Measurements from ENCODE around the gene DVL1.

DVL1 gene

DNA sequence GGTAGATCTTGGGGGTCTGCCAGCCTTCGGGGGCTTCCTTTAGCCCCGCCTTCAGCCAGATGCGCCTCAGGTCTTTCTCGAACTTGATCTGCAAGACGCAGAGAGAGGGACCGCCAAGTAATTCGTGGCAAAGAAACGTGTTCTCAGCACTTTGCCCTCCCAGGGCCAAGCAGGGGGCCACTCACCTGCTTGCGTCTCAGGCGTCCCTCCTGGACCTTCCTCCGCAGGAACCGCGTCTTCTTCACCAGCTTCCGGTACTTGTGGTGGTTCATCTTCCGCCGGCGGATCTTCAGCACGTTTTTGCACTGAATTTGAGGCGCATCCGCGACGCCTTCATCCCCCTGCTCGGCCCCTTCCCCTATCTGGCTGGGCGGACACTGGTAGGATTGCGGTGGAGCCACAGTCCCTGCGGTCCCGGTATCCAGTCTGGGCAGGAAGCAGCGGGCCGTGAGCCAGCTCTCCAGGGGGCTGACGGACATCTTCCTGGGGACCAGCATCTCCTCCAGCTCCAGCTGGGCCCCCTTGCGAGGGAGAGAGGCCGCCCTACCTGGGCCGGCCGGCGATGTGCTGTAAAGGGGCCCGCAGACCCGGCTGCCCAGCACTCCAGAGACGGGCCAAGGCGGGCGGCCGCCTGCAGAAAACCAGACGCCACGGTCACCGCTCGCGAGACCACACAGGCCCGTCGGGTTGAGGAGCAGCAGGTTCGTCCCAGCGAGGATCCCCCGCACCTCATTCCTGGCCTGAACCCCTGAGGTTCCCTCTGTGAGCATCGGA is 24.8 kb upstream of the DVL1 start:
- Histone ChIP-seq H3K4me3 (ENCODE audit: insufficient read depth in 1 of 2, low read depth in 1 of 2, low read length in 2 of 2) (peak overlapping the region; percentile 92 to 93), H3K27ac (ENCODE audit: low read length, poor library complexity, severe bottlenecking) (peak overlapping the region; percentile 22), H2BK5ac (ENCODE audit: low read depth, low read length, poor library complexity, severe bottlenecking) (no peak overlapping the region), H3K9me3 (ENCODE audit: control insufficient read depth, low read length) (no peaks in the 10 kb centered on the region), H3K23ac (ENCODE audit: low read length in 2 of 2) (peak overlapping the region in 1 of 2 experiments; percentile 43), H3K79me1 (replicated peaks; ENCODE audit: low read length, poor library complexity, severe bottlenecking) (peaks cover 18% of the 10 kb centered on the region), H4K91ac (ENCODE audit: low read length) (peak overlapping the region; percentile 93), H3K4me2 (ENCODE audit: low read length, poor library complexity, severe bottlenecking) (peak overlapping the region; percentile 92), H3K14ac (ENCODE audit: low read length in 2 of 2) (peak overlapping the region in 1 of 2 experiments; percentile 88), H2AK5ac (ENCODE audit: low read length, severe bottlenecking) (no peak overlapping the region), H3K4me1 (ENCODE audit: control insufficient read depth, insufficient read depth, low read depth, low read length) (peaks cover 35% of the 10 kb centered on the region), H2BK120ac (ENCODE audit: low read depth, low read length) (no peak overlapping the region), H3K4ac (ENCODE audit: low read depth in 1 of 2, low read length in 2 of 2) (peak overlapping the region; percentile 69 to 91), H3K9ac (ENCODE audit: low read length) (peak overlapping the region; percentile 94), H4K8ac (ENCODE audit: low read length) (peak overlapping the region; percentile 32), H2BK12ac (ENCODE audit: low read length in 2 of 2) (peak overlapping the region; percentile 30 to 40), H3K18ac (ENCODE audit: low read depth in 1 of 2, low read length in 2 of 2) (peak overlapping the region in 1 of 2 experiments; percentile 96), H3K27me3 (ENCODE audit: control insufficient read depth in 1 of 2, insufficient read depth in 1 of 2, low read length in 2 of 2) (no peaks in the 10 kb centered on the region), H2AFZ (ENCODE audit: low read depth, low read length) (no peak overlapping the region), H2BK15ac (ENCODE audit: low read depth, poor library complexity, severe bottlenecking) (no peak overlapping the region), H3K36me3 (ENCODE audit: control insufficient read depth in 1 of 2, insufficient read depth in 2 of 2, low read depth in 1 of 2, low read length in 2 of 2) (peaks cover 11 to 44% of the 10 kb centered on the region in 2 experiments)
- DNase-seq = no peak
- 81% methylated on average over 46 of the region's 52 CpGs for WGBS

DNA sequence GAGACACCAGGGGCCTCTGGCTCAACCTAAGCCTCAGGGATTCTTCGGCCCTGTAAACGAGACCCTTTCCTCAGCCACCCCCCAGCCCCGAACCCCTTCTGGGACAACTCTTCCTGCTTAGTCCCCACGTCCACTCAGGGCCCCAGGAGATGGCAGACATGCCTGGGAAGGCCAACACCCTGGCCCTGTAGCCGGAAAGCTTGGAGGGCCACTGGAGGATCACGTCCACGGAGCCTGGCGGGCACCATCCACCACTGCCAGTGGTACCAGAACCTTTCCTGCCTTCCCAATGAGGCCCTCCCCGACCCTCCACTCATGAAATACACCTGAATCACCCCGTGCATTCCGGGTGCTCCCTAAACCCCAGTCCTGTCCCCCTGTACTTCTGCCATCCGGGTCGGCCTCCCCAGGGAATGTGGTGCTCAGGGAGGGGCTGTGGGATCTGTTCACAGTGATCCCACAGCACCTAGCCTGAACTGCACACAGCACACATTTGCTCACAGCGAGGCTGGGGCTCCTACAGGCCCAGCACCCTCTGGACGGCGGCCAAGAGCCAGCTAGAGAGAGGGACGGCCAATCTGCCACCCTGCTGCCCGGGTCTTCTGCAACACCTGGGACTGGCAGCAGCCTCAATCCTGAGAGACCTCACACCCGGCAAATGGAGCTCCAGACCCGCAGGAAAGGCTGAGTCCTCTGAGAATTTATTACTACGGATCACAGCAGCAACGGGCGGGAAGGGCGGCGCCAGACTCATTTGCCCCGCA is 24.0 kb upstream of the DVL1 start:
- H3K9me3 ChIP-seq (ENCODE audit: control insufficient read depth, low read length) = no peaks in the 10 kb centered on the region
- H2BK12ac ChIP-seq (ENCODE audit: low read length in 2 of 2) = no peak overlapping the region
- 97% methylated on average over 25 of the region's 26 CpGs for whole genome bisulfite sequencing
- H3K4me3 ChIP-seq (ENCODE audit: insufficient read depth in 1 of 2, low read depth in 1 of 2, low read length in 2 of 2) = peak overlapping the region in 1 of 2 experiments; percentile 93
- peaks cover 35% of the 10 kb centered on the region for H3K4me1 ChIP-seq (ENCODE audit: control insufficient read depth, insufficient read depth, low read depth, low read length)
- peak overlapping the region; percentile 9 for H3K4me2 ChIP-seq (ENCODE audit: low read length, poor library complexity, severe bottlenecking)
- no peak overlapping the region for H3K18ac ChIP-seq (ENCODE audit: low read depth in 1 of 2, low read length in 2 of 2)
- H2BK15ac ChIP-seq (ENCODE audit: low read depth, poor library complexity, severe bottlenecking) = no peak overlapping the region
- H2AFZ ChIP-seq (ENCODE audit: low read depth, low read length) = no peak overlapping the region
- no peak overlapping the region for H3K27ac ChIP-seq (ENCODE audit: low read length, poor library complexity, severe bottlenecking)
- H4K8ac ChIP-seq (ENCODE audit: low read length) = no peak overlapping the region
- no peak overlapping the region for H2AK5ac ChIP-seq (ENCODE audit: low read length, severe bottlenecking)
- H2BK5ac ChIP-seq (ENCODE audit: low read depth, low read length, poor library complexity, severe bottlenecking) = no peak overlapping the region
- DNase-seq = no peak
- H3K27me3 ChIP-seq (ENCODE audit: control insufficient read depth in 1 of 2, insufficient read depth in 1 of 2, low read length in 2 of 2) = no peaks in the 10 kb centered on the region
- no peak overlapping the region for H2BK120ac ChIP-seq (ENCODE audit: low read depth, low read length)
- no peak overlapping the region for H3K4ac ChIP-seq (ENCODE audit: low read depth in 1 of 2, low read length in 2 of 2)
- peaks cover 11 to 44% of the 10 kb centered on the region in 2 experiments for H3K36me3 ChIP-seq (ENCODE audit: control insufficient read depth in 1 of 2, insufficient read depth in 2 of 2, low read depth in 1 of 2, low read length in 2 of 2)
- peak overlapping the region; percentile 94 for H3K9ac ChIP-seq (ENCODE audit: low read length)
- peaks cover 18% of the 10 kb centered on the region for H3K79me1 ChIP-seq (replicated peaks; ENCODE audit: low read length, poor library complexity, severe bottlenecking)
- H3K14ac ChIP-seq (ENCODE audit: low read length in 2 of 2) = no peak overlapping the region
- no peak overlapping the region for H4K91ac ChIP-seq (ENCODE audit: low read length)
- no peak overlapping the region for H3K23ac ChIP-seq (ENCODE audit: low read length in 2 of 2)

- Histone ChIP-seq H4K8ac (ENCODE audit: low read length) (peak overlapping the region; percentile 56), H2BK12ac (ENCODE audit: low read length in 2 of 2) (no peak overlapping the region), H3K9me3 (ENCODE audit: control insufficient read depth, low read length) (no peaks in the 10 kb centered on the region), H3K27ac (ENCODE audit: low read length, poor library complexity, severe bottlenecking) (peak overlapping the region; percentile 27), H3K4me3 (ENCODE audit: insufficient read depth in 1 of 2, low read depth in 1 of 2, low read length in 2 of 2) (peak overlapping the region in 1 of 2 experiments; percentile 42), H3K27me3 (ENCODE audit: control insufficient read depth in 1 of 2, insufficient read depth in 1 of 2, low read length in 2 of 2) (no peaks in the 10 kb centered on the region), H3K4me2 (ENCODE audit: low read length, poor library complexity, severe bottlenecking) (peak overlapping the region; percentile 45), H3K36me3 (ENCODE audit: control insufficient read depth in 1 of 2, insufficient read depth in 2 of 2, low read depth in 1 of 2, low read length in 2 of 2) (peaks cover 11 to 40% of the 10 kb centered on the region in 2 experiments), H2BK120ac (ENCODE audit: low read depth, low read length) (no peak overlapping the region), H3K4me1 (ENCODE audit: control insufficient read depth, insufficient read depth, low read depth, low read length) (peaks cover 35% of the 10 kb centered on the region), H3K14ac (ENCODE audit: low read length in 2 of 2) (no peak overlapping the region), H2AFZ (ENCODE audit: low read depth, low read length) (no peak overlapping the region), H3K23ac (ENCODE audit: low read length in 2 of 2) (no peak overlapping the region), H3K79me1 (replicated peaks; ENCODE audit: low read length, poor library complexity, severe bottlenecking) (peaks cover 16% of the 10 kb centered on the region), H2BK5ac (ENCODE audit: low read depth, low read length, poor library complexity, severe bottlenecking) (no peak overlapping the region), H3K4ac (ENCODE audit: low read depth in 1 of 2, low read length in 2 of 2) (peak overlapping the region in 1 of 2 experiments; percentile 25), H3K9ac (ENCODE audit: low read length) (peak overlapping the region; percentile 55), H2AK5ac (ENCODE audit: low read length, severe bottlenecking) (peak overlapping the region; percentile 33), H3K18ac (ENCODE audit: low read depth in 1 of 2, low read length in 2 of 2) (no peak overlapping the region), H4K91ac (ENCODE audit: low read length) (peak overlapping the region; percentile 43), H2BK15ac (ENCODE audit: low read depth, poor library complexity, severe bottlenecking) (peak overlapping the region; percentile 26)
- DNase-seq = peak; percentile 68
- 54% methylated on average over 25 of the region's 26 CpGs for WGBS
Observed at GRCh38 chr1:1371746-1372711, 22.8 kb upstream of the DVL1 start.
